ENCODE measurements around the gene IL4I1. TPM values are rescaled to one million over a fixed set of nuclear protein-coding genes. Genes with fewer than 3 reads are reported as not detected.

IL4I1 gene
- total RNA-seq, 1 experiment from 2014 or later: 0.61 TPM

- Mint-ChIP-seq H3K4me1 (peaks cover 0 to 5% of the 10 kb centered on the region in 2 experiments; a peak in 2 of 4 replicates), H3K27ac (no peak overlapping the region)
Measured at GRCh38 chr19:49843265-49843664, 53.4 kb downstream of the IL4I1 start.

More at GRCh38 chr19:49843265-49843664, 53.4 kb downstream of the IL4I1 start:
- H3K56ac ChIP-seq (ENCODE audit: insufficient read length, low read depth, low read length): no peak overlapping the region
- no peaks in the 10 kb centered on the region for H3K27me3 ChIP-seq (ENCODE audit: insufficient read depth, low read length)
- no peaks in the 10 kb centered on the region for H3K4me1 ChIP-seq (ENCODE audit: insufficient read depth, low read length)
- no peak overlapping the region for H3K14ac ChIP-seq (ENCODE audit: insufficient read depth, low read length)
- H2AFZ ChIP-seq (ENCODE audit: low read length): no peak overlapping the region
- no peak overlapping the region for H2BK15ac ChIP-seq (ENCODE audit: low read depth, low read length)
- Mint-ChIP-seq H3K9me3 (no peaks in the 10 kb centered on the region), H3K4me3 (no peak overlapping the region), H3K36me3 (ENCODE audit: insufficient read depth in 1 of 3, low read depth in 3 of 3) (peaks cover 2 to 26% (median 25%) of the 10 kb centered on the region in 3 experiments; a peak in 6 of 7 replicates), H3K27me3 (ENCODE audit: low read depth) (peaks cover 1% of the 10 kb centered on the region)
- H3K23ac ChIP-seq (ENCODE audit: insufficient read length, low read depth, low read length): no peak overlapping the region
- H2AK5ac ChIP-seq (ENCODE audit: insufficient read length, low read length): no peak overlapping the region
- no peak overlapping the region for H2BK5ac ChIP-seq (ENCODE audit: insufficient read length, low read length)
- no peak overlapping the region for H3K9ac ChIP-seq (ENCODE audit: extremely low read depth, insufficient read length, low read length)
- no peak overlapping the region for H4K91ac ChIP-seq (ENCODE audit: insufficient read length, low read depth, low read length)
- H4K8ac ChIP-seq (replicated peaks; ENCODE audit: insufficient read length, low read depth, low read length): no peak overlapping the region
- DNase-seq: no peak
- WGBS (ENCODE audit: extremely low coverage, insufficient read length, low lambda C conversion rate): no CpG with 5 or more reads among the region's 3 CpGs
- H3K4me2 ChIP-seq (ENCODE audit: insufficient read depth, insufficient read length, low read length): no peak overlapping the region
- H3K9me3 ChIP-seq (ENCODE audit: control insufficient read depth, low read depth, low read length): no peaks in the 10 kb centered on the region
- H2BK120ac ChIP-seq (ENCODE audit: low read depth, low read length, poor library complexity, severe bottlenecking): no peak overlapping the region
- no peak overlapping the region for H2BK12ac ChIP-seq (ENCODE audit: insufficient read length, low read depth, low read length)
- no peaks in the 10 kb centered on the region for H4K20me1 ChIP-seq (ENCODE audit: control insufficient read depth, insufficient read depth, insufficient read length)
- no peaks in the 10 kb centered on the region for H3K79me1 ChIP-seq (ENCODE audit: insufficient read depth, low read depth, low read length, poor library complexity, severe bottlenecking)
- H4K5ac ChIP-seq (ENCODE audit: insufficient read length, low read depth, low read length): no peak overlapping the region
- no peak overlapping the region for H3K4ac ChIP-seq (ENCODE audit: low read depth, low read length)
- no peak overlapping the region for H3K18ac ChIP-seq (ENCODE audit: insufficient read length, low read depth, low read length)
- H2BK20ac ChIP-seq (ENCODE audit: low read depth, low read length, poor library complexity, severe bottlenecking): no peak overlapping the region
- no peak overlapping the region for H3T11ph ChIP-seq (ENCODE audit: low read length)
- no peaks in the 10 kb centered on the region for H3K79me2 ChIP-seq (ENCODE audit: insufficient read depth, low read length)
- H3K23me2 ChIP-seq (ENCODE audit: insufficient read length, low read depth, low read length, poor library complexity, severe bottlenecking): no peaks in the 10 kb centered on the region
- TF ChIP-seq CTCF (conservative IDR thresholded peaks at IDR 0.05): no peak
- no peak overlapping the region for H3K27ac ChIP-seq (ENCODE audit: insufficient read length, low read depth, low read length)

Measured in H9 (cell line).